Mesenchymal stem cell (in vitro differentiated cells and primary cell): Measurements from ENCODE around the gene RABGEF1.
"Not testable (repeated sequence)": the region's sequence is repeated elsewhere in the genome, so short reads cannot be mapped to it uniquely, and the experiment has no call there.

ENCODE experiments used
- DNase-seq: peaks from one replicate; pipeline ENCODE4 v3.0.0-alpha.2; 2013
- H2AFZ ChIP-seq: one replicate; pipeline ENCODE4 v1.6.1; 2013; ENCODE audit warnings: low read depth, mild to moderate bottlenecking, control low read depth, inconsistent platforms, low read length, moderate library complexity
- H2AK5ac ChIP-seq: 2 replicates; pipeline ENCODE4 v1.6.1; 2013; ENCODE audit warnings: low read length, moderate library complexity, mild to moderate bottlenecking, inconsistent platforms; ENCODE audit not compliant: severe bottlenecking
- H2BK120ac ChIP-seq: one replicate; pipeline ENCODE4 v1.6.1; 2013; ENCODE audit warnings: low read depth, mild to moderate bottlenecking, inconsistent platforms, low read length, moderate library complexity
- H2BK12ac ChIP-seq, 2 experiments: one replicate each; pipeline ENCODE4 v1.6.1; 2013; ENCODE audit warnings: inconsistent platforms in 2 of 2, low read length in 2 of 2, mild to moderate bottlenecking in 2 of 2, moderate library complexity in 2 of 2, control low read depth in 1 of 2
- H2BK15ac ChIP-seq: one replicate; pipeline ENCODE4 v1.6.1; 2013; ENCODE audit warnings: mild to moderate bottlenecking, low read depth, inconsistent platforms; ENCODE audit not compliant: poor library complexity, severe bottlenecking
- H2BK5ac ChIP-seq: 2 replicates; pipeline ENCODE4 v1.6.1; 2013; ENCODE audit warnings: low read depth, mild to moderate bottlenecking, low read length, control low read depth, inconsistent platforms; ENCODE audit not compliant: poor library complexity, severe bottlenecking
- H3K14ac ChIP-seq, 2 experiments: one replicate each; pipeline ENCODE4 v1.6.1; 2013; ENCODE audit warnings: inconsistent platforms in 2 of 2, low read length in 2 of 2, control low read depth in 1 of 2, mild to moderate bottlenecking in 1 of 2, moderate library complexity in 1 of 2
- H3K18ac ChIP-seq, 2 experiments: one replicate each; pipeline ENCODE4 v1.6.1; 2013; ENCODE audit warnings: inconsistent platforms in 2 of 2, low read length in 2 of 2, control low read depth in 1 of 2, low read depth in 1 of 2, mild to moderate bottlenecking in 1 of 2
- H3K23ac ChIP-seq, 2 experiments: one replicate each; pipeline ENCODE4 v1.6.1; 2013; ENCODE audit warnings: inconsistent platforms in 2 of 2, low read length in 2 of 2, mild to moderate bottlenecking in 2 of 2, moderate library complexity in 2 of 2, control low read depth in 1 of 2
- H3K27ac ChIP-seq: 2 replicates; pipeline ENCODE4 v1.5.1; 2013; ENCODE audit warnings: mild to moderate bottlenecking, moderate library complexity, low read length, control low read depth, inconsistent platforms; ENCODE audit not compliant: poor library complexity, severe bottlenecking
- H3K27me3 ChIP-seq, 2 experiments: 2 replicates each; pipeline versions ENCODE4 v1.6.1 to v1.7.0; 2013; ENCODE audit warnings: low read length in 2 of 2, mild to moderate bottlenecking in 2 of 2, moderate library complexity in 2 of 2, control low read depth in 1 of 2, inconsistent platforms in 1 of 2; ENCODE audit not compliant: control insufficient read depth in 1 of 2, insufficient read depth in 1 of 2
- H3K36me3 ChIP-seq, 2 experiments: 2 replicates each; pipeline versions ENCODE4 v1.6.1 to v1.7.0; 2013; ENCODE audit warnings: low read length in 2 of 2, control low read depth in 1 of 2, inconsistent platforms in 1 of 2, low read depth in 1 of 2, mild to moderate bottlenecking in 1 of 2; ENCODE audit not compliant: insufficient read depth in 2 of 2, control insufficient read depth in 1 of 2
- H3K4ac ChIP-seq, 2 experiments: one replicate each; pipeline ENCODE4 v1.6.1; 2013; ENCODE audit warnings: inconsistent platforms in 2 of 2, low read length in 2 of 2, mild to moderate bottlenecking in 2 of 2, moderate library complexity in 2 of 2, control low read depth in 1 of 2, low read depth in 1 of 2
- H3K4me1 ChIP-seq: 2 replicates; pipeline ENCODE4 v1.6.1; 2013; ENCODE audit warnings: low read depth, low read length, control low read depth; ENCODE audit not compliant: control insufficient read depth, insufficient read depth
- H3K4me2 ChIP-seq: 2 replicates; pipeline ENCODE4 v1.6.1; 2013; ENCODE audit warnings: low read length, mild to moderate bottlenecking, inconsistent platforms; ENCODE audit not compliant: poor library complexity, severe bottlenecking
- H3K4me3 ChIP-seq, 2 experiments: 2 replicates each; pipeline versions ENCODE4 v1.5.1 to v1.7.0; 2013; ENCODE audit warnings: low read length in 2 of 2, mild to moderate bottlenecking in 2 of 2, control low read depth in 1 of 2, low read depth in 1 of 2; ENCODE audit not compliant: insufficient read depth in 1 of 2
- H3K79me1 ChIP-seq: replicated peaks from 2 replicates; pipeline ENCODE4 v1.6.1; 2013; ENCODE audit warnings: mild to moderate bottlenecking, control low read depth, low read length, inconsistent platforms; ENCODE audit not compliant: poor library complexity, severe bottlenecking
- H3K9ac ChIP-seq: 2 replicates; pipeline ENCODE4 v1.7.0; 2013; ENCODE audit warnings: mild to moderate bottlenecking, low read length, moderate library complexity
- H3K9me3 ChIP-seq: 2 replicates; pipeline ENCODE4 v1.7.0; 2013; ENCODE audit warnings: mild to moderate bottlenecking, low read length; ENCODE audit not compliant: control insufficient read depth
- H4K8ac ChIP-seq: one replicate; pipeline ENCODE4 v1.6.1; 2013; ENCODE audit warnings: inconsistent platforms, mild to moderate bottlenecking, low read length, moderate library complexity
- H4K91ac ChIP-seq: one replicate; pipeline ENCODE4 v1.6.1; 2013; ENCODE audit warnings: mild to moderate bottlenecking, low read length, inconsistent platforms
- WGBS: methylation state at CpG from one replicate; pipeline ENCODE4 v1.1.7; 2013; ENCODE audit warnings: mixed read lengths; 5-methylcytosine and 5-hydroxymethylcytosine counted together

RABGEF1 gene

GRCh38 chr7:66817208-66817795 lies 76.8 kb downstream of the RABGEF1 start:
- WGBS: 90% methylated on average over 7 of the region's 8 CpGs
- H3K23ac ChIP-seq, H4K91ac ChIP-seq, H3K14ac ChIP-seq, H3K9me3 ChIP-seq, H3K9ac ChIP-seq, H3K4me1 ChIP-seq, H2BK12ac ChIP-seq, H3K18ac ChIP-seq, H3K4me2 ChIP-seq, H2AFZ ChIP-seq, H2BK5ac ChIP-seq, DNase-seq, H3K4me3 ChIP-seq, H4K8ac ChIP-seq, H2BK120ac ChIP-seq, H3K4ac ChIP-seq, H3K27me3 ChIP-seq, H2BK15ac ChIP-seq, H2AK5ac ChIP-seq, H3K79me1 ChIP-seq, H3K27ac ChIP-seq: not testable (repeated sequence)
- peaks cover 7 to 23% of the 10 kb centered on the region in 2 experiments for H3K36me3 ChIP-seq

- H2BK15ac ChIP-seq, H3K14ac ChIP-seq, H3K27ac ChIP-seq, H3K4ac ChIP-seq, H2AK5ac ChIP-seq, H4K8ac ChIP-seq, H3K4me2 ChIP-seq, H2BK5ac ChIP-seq, DNase-seq, H2BK12ac ChIP-seq, H3K18ac ChIP-seq, H3K9ac ChIP-seq, H4K91ac ChIP-seq, H3K4me3 ChIP-seq, H3K9me3 ChIP-seq, H3K23ac ChIP-seq, H3K79me1 ChIP-seq, H2BK120ac ChIP-seq, H2AFZ ChIP-seq, H3K27me3 ChIP-seq, H3K4me1 ChIP-seq: not testable (repeated sequence)
- 88% methylated on average over 7 of the region's 7 CpGs for WGBS
- peaks cover under 1 to 18% of the 10 kb centered on the region in 2 experiments for H3K36me3 ChIP-seq
Observed at GRCh38 chr7:66817956-66818355, 77.4 kb downstream of the RABGEF1 start.

GRCh38 chr7:66824041-66824440 lies 83.5 kb downstream of the RABGEF1 start:
- H3K9ac ChIP-seq: no peak overlapping the region
- no peak overlapping the region for H3K4me3 ChIP-seq
- H2BK12ac ChIP-seq: no peak overlapping the region
- no peak overlapping the region for H3K14ac ChIP-seq
- H3K4me1 ChIP-seq: no peaks in the 10 kb centered on the region
- no peak overlapping the region for H2BK15ac ChIP-seq
- H3K23ac ChIP-seq: no peak overlapping the region
- no peaks in the 10 kb centered on the region for H3K27me3 ChIP-seq
- no peak overlapping the region for H3K18ac ChIP-seq
- H3K27ac ChIP-seq: no peak overlapping the region
- WGBS: 82% methylated on average over 7 of the region's 7 CpGs
- H3K4me2 ChIP-seq: no peak overlapping the region
- H4K91ac ChIP-seq: no peak overlapping the region
- H3K9me3 ChIP-seq: peaks cover 3% of the 10 kb centered on the region
- no peak for DNase-seq
- H2AFZ ChIP-seq: no peak overlapping the region
- no peak overlapping the region for H3K4ac ChIP-seq
- no peak overlapping the region for H2AK5ac ChIP-seq
- H3K79me1 ChIP-seq: no peaks in the 10 kb centered on the region
- no peak overlapping the region for H4K8ac ChIP-seq
- H2BK5ac ChIP-seq: no peak overlapping the region
- H2BK120ac ChIP-seq: no peak overlapping the region
- no peaks in the 10 kb centered on the region for H3K36me3 ChIP-seq

GRCh38 chr7:66825538-66825937 lies 85.0 kb downstream of the RABGEF1 start:
- not testable (repeated sequence) for H3K9me3 ChIP-seq, H2BK5ac ChIP-seq, H3K9ac ChIP-seq, H2AFZ ChIP-seq, H2AK5ac ChIP-seq, H2BK12ac ChIP-seq, H3K4me1 ChIP-seq, H3K4ac ChIP-seq, H2BK120ac ChIP-seq, H3K18ac ChIP-seq, H3K27me3 ChIP-seq, H2BK15ac ChIP-seq, H3K4me2 ChIP-seq, H3K27ac ChIP-seq, H3K79me1 ChIP-seq, H3K14ac ChIP-seq, H3K23ac ChIP-seq, H4K8ac ChIP-seq, H3K4me3 ChIP-seq, H3K36me3 ChIP-seq, H4K91ac ChIP-seq, DNase-seq
- 11% methylated on average over 2 of the region's 2 CpGs for WGBS
